Mesodermal cell (in vitro differentiated cells): ENCODE measurements around the gene SAA4.
"Not testable (repeated sequence)": the region's sequence is repeated elsewhere in the genome, so short reads cannot be mapped to it uniquely, and the experiment has no call there.

Experiments used
- H3K27ac ChIP-seq: 2 replicates; pipeline ENCODE4 v1.7.0; 2013; ENCODE audit warnings: mild to moderate bottlenecking, low read depth, low read length, moderate library complexity; ENCODE audit not compliant: severe bottlenecking
- H3K36me3 ChIP-seq: 2 replicates; pipeline ENCODE4 v1.7.1; 2013; ENCODE audit warnings: mild to moderate bottlenecking, low read length, moderate library complexity; ENCODE audit not compliant: control insufficient read depth, insufficient read depth
- H3K4me1 ChIP-seq: one replicate; pipeline ENCODE4 v1.7.1; 2013; ENCODE audit warnings: mild to moderate bottlenecking, low read length; ENCODE audit not compliant: insufficient read depth, control insufficient read depth, poor library complexity, severe bottlenecking
- H3K4me3 ChIP-seq: 2 replicates; pipeline ENCODE4 v1.7.0; 2013; ENCODE audit warnings: low read length, control low read depth, mild to moderate bottlenecking; ENCODE audit not compliant: insufficient read depth, poor library complexity, severe bottlenecking; ENCODE audit errors: extremely low read depth
- H3K9me3 ChIP-seq: 2 replicates; pipeline ENCODE4 v1.7.1; 2013; ENCODE audit warnings: mild to moderate bottlenecking, low read length, moderate library complexity; ENCODE audit not compliant: control insufficient read depth
- WGBS, 2 experiments: methylation state at CpG; one replicate each; pipeline ENCODE4 v1.1.5; 2013; ENCODE audit warnings: missing lambda C conversion rate in 2 of 2; ENCODE audit not compliant: insufficient coverage in 2 of 2; 5-methylcytosine and 5-hydroxymethylcytosine counted together

Gene SAA4

GRCh38 chr11:18264677-18265555 lies 28.3 kb upstream of the SAA4 start:
- Histone ChIP-seq H3K4me3 (no peak overlapping the region), H3K36me3 (no peaks in the 10 kb centered on the region), H3K27ac (no peak overlapping the region), H3K4me1 (peaks cover 12% of the 10 kb centered on the region), H3K9me3 (no peaks in the 10 kb centered on the region)
- WGBS, 2 experiments: no CpG with 5 or more reads among the region's 1 CpG

DNA sequence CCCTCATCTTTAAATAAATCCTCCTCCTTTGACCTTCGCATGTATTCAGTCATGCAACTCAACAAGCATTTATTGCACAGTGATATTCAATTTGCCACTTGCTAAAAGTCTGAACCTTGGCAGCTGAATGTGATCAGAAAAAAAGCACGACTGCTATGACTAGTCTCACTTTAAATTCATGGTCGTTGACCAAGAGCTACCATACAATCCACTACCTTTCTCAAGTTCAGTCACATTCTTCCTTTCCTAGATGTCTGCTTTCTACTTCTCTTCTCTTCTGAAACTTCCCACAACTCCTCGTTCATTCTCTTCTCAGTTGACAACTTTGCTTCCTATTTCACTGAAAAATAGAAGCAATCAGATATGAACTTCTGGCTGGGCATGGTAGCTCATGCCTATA lies 27.4 kb upstream of the SAA4 start:
- Histone ChIP-seq H3K4me3 (no peak overlapping the region), H3K27ac (no peak overlapping the region), H3K9me3 (no peaks in the 10 kb centered on the region), H3K4me1 (peaks cover 12% of the 10 kb centered on the region), H3K36me3 (no peaks in the 10 kb centered on the region)
- WGBS, 2 experiments: 86 to 95% methylated on average over 4 of the region's 4 CpGs

DNA sequence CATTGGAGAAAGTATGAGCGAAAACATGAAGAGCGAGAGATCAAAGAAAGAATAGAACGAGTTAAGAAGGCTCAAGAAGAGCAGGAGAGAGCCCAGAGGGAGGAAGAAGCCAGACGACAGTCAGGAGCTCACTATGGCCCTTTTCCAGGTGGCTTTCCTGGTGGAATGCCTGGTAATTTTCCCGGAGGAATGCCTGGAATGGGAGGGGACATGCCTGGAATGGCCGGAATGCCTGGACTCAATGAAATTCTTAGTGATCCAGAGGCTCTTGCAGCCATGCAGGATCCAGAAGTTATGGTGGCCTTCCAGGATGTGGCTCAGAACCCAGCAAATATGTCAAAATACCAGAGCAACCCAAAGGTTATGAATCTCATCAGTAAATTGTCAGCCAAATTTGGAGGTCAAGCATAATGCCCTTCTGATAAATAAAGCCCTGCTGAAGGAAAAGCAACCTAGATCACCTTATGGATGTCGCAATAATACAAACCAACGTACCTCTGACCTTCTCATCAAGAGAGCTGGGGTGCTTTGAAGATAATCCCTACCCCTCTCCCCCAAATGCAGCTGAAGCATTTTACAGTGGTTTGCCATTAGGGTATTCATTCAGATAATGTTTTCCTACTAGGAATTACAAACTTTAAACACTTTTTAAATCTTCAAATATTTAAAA lies 26.2 kb upstream of the SAA4 start:
- WGBS, 2 experiments: 67 to 85% methylated on average over 3 to 4 of the region's 8 CpGs
- not testable (repeated sequence) for H3K9me3 ChIP-seq, H3K4me3 ChIP-seq, H3K36me3 ChIP-seq, H3K27ac ChIP-seq
- peaks cover 12% of the 10 kb centered on the region for H3K4me1 ChIP-seq

DNA sequence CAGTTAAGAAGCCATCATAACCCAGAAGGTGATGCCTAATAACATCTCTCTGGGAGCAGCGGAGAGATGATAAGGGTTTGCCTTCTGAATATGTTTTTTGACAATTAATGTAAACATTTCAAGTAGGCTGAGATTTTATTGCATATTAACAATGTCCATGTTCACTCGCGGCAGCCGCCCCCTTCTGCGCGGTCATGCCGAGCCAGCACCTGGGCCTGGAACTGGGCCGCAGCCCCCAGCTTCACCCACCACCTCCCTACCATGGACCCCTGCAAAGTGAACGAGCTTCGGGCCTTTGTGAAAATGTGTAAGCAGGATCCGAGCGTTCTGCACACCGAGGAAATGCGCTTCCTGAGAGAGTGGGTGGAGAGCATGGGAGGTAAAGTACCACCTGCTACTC lies 25.1 kb upstream of the SAA4 start:
- WGBS, 2 experiments: 96 to 100% methylated on average over 7 to 10 of the region's 14 CpGs
- H3K9me3 ChIP-seq: no peaks in the 10 kb centered on the region
- no peak overlapping the region for H3K27ac ChIP-seq
- peaks cover 12% of the 10 kb centered on the region for H3K4me1 ChIP-seq
- H3K36me3 ChIP-seq: no peaks in the 10 kb centered on the region
- no peak overlapping the region for H3K4me3 ChIP-seq

DNA sequence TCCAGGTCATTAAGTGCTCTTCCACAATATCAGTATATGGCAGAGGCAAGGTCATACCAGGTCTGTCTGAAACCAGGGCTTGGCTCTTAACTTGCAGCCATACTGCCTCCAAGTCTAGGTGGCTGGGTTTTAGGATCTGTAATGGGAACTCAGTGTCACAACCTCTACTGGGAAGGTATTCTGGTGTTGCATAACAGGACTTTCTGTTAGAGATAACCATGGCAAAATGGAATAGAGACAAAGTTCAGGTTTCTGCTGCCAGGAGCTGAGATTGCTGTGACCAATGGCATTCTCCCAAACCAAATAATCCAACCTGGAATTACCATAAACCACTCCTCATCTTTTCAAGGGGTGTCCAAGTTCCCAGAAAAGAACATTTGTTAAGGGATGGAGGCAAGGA lies 22.7 kb upstream of the SAA4 start:
- H3K4me1 ChIP-seq: peaks cover 12% of the 10 kb centered on the region
- H3K9me3 ChIP-seq: no peaks in the 10 kb centered on the region
- H3K36me3 ChIP-seq: no peaks in the 10 kb centered on the region
- no peak overlapping the region for H3K4me3 ChIP-seq
- H3K27ac ChIP-seq: no peak overlapping the region

DNA sequence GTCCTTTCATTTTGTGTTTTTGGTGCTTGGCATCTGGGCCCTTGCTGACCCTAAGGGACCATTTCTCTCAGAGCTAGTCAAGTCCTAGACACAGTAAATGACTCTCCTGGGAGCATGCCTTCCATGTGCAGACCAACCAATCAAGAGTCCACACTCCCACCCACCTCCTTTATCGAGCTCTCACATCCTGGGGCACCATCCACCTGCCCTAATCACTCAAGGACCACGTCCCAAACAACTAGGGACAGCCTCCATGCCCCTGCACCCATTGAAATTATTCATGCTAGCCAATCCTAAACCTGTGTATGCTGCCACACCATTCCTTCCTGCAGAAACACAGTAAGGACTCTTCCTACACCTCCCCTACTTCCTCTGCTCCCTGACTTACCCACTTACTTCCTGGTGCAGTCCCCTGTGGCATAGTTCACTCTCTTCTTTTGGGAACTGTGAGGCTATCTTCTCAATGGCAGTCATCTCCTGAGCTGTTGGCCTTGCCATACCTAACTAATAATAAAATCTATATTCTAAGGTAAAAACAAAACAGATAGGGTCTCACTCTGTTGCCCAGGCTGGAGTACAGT lies 18.3 kb upstream of the SAA4 start:
- 76 to 100% methylated on average over 2 of the region's 2 CpGs for WGBS, 2 experiments

DNA sequence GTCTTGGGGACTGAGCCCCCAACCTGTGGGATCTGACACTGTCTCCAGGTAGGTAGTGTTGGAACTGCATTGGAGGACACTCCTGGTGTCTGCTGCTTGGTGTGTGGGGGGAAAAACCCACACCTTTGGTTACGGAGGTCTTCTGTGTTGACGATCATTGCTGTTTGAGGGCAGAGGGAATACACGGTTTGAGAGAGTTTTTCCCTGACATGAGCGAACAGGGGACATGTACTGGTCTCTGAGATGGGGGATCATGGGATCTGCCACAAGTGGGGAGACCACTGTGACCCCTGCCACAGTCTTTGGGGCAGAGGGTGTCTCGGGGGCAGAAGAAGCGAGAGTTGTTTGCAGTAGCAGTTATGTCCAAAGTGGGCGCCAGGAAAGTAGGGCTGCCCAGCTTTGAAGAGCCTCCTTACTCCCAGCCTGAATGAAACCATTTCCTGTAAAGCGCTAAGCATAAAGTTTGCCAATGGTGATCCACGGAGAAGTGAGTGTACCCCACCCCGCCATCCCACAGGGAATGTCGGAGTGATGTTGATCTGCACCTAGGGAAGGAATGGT lies 17.3 kb upstream of the SAA4 start:
- Histone ChIP-seq H3K9me3 (no peaks in the 10 kb centered on the region), H3K27ac (no peak overlapping the region), H3K4me1 (no peaks in the 10 kb centered on the region), H3K4me3 (no peak overlapping the region), H3K36me3 (no peaks in the 10 kb centered on the region)
- WGBS, 2 experiments: 76 to 88% methylated on average over 9 to 11 of the region's 11 CpGs

More for the DNA sequence above, 18.3 kb upstream of the SAA4 start:
- H3K9me3 ChIP-seq: no peaks in the 10 kb centered on the region
- no peaks in the 10 kb centered on the region for H3K4me1 ChIP-seq
- H3K27ac ChIP-seq: no peak overlapping the region
- H3K4me3 ChIP-seq: no peak overlapping the region
- no peaks in the 10 kb centered on the region for H3K36me3 ChIP-seq

DNA sequence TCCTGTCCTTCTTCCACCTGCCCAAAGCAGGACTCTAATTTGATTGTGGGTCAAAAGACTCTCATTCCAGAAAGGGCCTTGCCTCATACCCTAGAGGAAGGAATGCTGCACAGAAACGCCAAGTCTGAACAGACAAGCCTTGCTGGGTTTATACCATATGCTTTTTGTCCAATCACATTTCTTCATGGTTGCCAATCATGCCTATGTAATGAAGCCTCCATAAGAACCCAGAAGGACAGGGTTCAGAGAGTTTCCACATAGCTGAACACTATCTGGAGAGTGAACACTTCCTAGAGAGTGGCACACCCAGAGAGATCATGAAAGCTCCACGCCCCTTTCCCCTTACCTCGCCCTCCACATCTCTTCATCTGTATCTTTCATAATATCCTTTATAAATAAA lies 16.6 kb upstream of the SAA4 start:
- Histone ChIP-seq H3K9me3 (no peaks in the 10 kb centered on the region), H3K36me3 (no peaks in the 10 kb centered on the region), H3K27ac (no peak overlapping the region), H3K4me3 (no peak overlapping the region), H3K4me1 (no peaks in the 10 kb centered on the region)
- 78 to 80% methylated on average over 2 to 3 of the region's 3 CpGs for WGBS, 2 experiments

GRCh38 chr11:18248561-18248960 lies 12.0 kb upstream of the SAA4 start, which contains the start of gene SAA2:
Gene SAA2, minus strand, starts transcription at chr11:18248668. Its CDS starts 657 bp downstream, at chr11:18248011.
- 80 to 91% methylated on average over 4 to 5 of the region's 5 CpGs for WGBS, 2 experiments
- Histone ChIP-seq H3K4me1 (no peaks in the 10 kb centered on the region), H3K27ac (no peak within 1 kb of the TSS), H3K4me3 (no peak within 1 kb of the TSS), H3K9me3 (no peaks in the 10 kb centered on the region), H3K36me3 (no peaks in the 10 kb centered on the region)

- not testable (repeated sequence) for H3K4me1 ChIP-seq, H3K9me3 ChIP-seq, H3K36me3 ChIP-seq, H3K4me3 ChIP-seq, H3K27ac ChIP-seq
- WGBS, 2 experiments: no CpG with 5 or more reads among the region's 6 CpGs
These were observed 10.6 kb upstream of the SAA4 start for GRCh38 chr11:18247191-18247581.
